ENCODE data around the gene DLG5.
"Not testable (repeated sequence)": the region's sequence is repeated elsewhere in the genome, so short reads cannot be mapped to it uniquely, and the experiment has no call there.

The DLG5 gene

GRCh38 chr10:77780180-77780579, 146.4 kb downstream of the DLG5 start:
- TF ChIP-seq, protein P1, sequence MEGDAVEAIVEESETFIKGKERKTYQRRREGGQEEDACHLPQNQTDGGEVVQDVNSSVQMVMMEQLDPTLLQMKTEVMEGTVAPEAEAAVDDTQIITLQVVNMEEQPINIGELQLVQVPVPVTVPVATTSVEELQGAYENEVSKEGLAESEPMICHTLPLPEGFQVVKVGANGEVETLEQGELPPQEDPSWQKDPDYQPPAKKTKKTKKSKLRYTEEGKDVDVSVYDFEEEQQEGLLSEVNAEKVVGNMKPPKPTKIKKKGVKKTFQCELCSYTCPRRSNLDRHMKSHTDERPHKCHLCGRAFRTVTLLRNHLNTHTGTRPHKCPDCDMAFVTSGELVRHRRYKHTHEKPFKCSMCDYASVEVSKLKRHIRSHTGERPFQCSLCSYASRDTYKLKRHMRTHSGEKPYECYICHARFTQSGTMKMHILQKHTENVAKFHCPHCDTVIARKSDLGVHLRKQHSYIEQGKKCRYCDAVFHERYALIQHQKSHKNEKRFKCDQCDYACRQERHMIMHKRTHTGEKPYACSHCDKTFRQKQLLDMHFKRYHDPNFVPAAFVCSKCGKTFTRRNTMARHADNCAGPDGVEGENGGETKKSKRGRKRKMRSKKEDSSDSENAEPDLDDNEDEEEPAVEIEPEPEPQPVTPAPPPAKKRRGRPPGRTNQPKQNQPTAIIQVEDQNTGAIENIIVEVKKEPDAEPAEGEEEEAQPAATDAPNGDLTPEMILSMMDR (IDR thresholded peaks at IDR 0.05; ENCODE audit: low read depth, low read length, missing control alignments): no peak
- no peak overlapping the region for H3K4me3 ChIP-seq (ENCODE audit: low read depth, low read length)
- DNase-seq (ENCODE audit: low read depth): no peak

DNA sequence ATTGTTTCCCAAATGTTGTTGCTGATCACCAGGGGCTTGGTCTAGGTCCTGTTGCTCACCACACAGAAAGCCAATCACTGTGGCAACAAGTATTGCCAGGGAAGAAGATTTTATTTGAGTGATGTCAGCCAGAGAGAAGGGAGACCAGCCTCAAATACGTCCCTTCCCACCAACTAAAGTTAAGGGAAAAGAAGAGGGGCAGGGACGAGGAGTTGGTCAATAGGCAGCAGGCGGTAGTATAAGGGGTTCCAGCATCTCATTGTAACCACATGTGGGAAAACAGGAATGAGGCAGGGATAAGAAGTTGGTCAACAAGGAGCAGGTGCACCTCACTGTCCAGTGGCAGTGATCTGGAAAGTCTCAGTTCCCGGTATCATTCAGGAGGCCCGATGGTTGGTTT, 150.1 kb downstream of the DLG5 start:
- TF ChIP-seq, protein P1 (IDR thresholded peaks at IDR 0.05; ENCODE audit: low read depth, low read length, missing control alignments): no peak

DNA sequence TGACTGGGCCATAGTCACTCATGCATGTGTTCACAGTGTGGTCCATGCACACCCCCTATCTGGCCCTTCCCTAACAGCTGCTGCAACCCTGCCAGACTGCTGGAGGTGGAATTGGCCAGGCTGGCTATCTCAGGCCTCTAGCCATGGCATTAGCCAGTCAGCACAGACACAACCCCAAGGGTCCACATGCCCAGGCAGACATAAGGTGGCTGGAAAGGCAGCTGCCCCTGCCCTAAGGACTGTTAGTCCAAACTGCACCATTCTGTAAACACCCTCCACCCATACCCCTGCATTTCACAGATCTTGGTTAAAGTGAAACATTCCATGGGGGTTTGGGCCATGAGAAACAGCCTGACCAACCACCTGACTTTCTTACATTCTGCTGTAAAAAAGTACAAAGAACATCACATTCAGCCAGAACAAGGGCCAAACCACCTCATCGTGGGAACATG, 151.6 kb downstream of the DLG5 start:
- TF ChIP-seq, protein P1 (IDR thresholded peaks at IDR 0.05; ENCODE audit: low read depth, low read length, missing control alignments): no peak
- H3K4me3 ChIP-seq (ENCODE audit: low read depth, low read length): no peak overlapping the region
- DNase-seq (ENCODE audit: low read depth): no peak

More for the DNA sequence above, 150.1 kb downstream of the DLG5 start:
- H3K4me3 ChIP-seq (ENCODE audit: low read depth, low read length): no peak overlapping the region
- DNase-seq (ENCODE audit: low read depth): no peak

DNA sequence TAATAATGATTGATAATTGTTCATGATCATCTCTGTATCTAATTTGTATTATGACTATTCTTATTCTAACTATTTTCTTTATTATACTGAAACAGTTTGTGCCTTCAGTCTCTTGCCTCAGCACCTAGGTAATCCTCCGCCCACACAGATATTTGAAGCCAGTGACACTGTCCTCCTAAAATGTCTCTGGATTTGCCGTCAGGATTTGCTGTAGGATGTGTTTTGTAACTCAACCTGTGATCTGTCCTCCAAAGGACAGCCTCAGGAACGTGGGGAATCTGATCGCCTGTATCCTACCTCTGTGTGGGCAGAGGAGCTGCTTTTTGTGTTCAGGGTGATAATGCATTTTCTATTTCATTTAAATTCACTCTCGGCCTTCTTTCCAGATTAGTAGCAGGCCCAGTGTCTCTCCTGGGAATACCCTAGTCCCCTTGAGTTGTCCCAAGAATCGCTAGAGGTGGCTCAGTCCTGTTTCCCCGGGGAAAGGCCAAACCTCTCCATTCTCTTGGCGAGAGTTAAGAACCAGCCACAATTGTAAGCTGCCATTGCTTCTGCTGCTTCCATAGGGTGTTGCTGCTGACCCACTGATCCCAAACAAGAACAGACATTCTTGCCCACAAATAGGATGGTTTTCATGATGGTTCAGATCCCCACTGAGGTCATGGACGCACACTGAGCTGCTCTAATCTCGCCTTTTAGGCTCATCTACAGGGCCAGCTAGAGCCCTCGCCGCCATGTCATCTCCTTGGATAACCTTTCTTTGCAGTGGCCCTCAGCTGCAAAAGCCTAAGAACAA, 152.7 kb downstream of the DLG5 start:
- TF ChIP-seq, protein P1 (IDR thresholded peaks at IDR 0.05; ENCODE audit: low read depth, low read length, missing control alignments): no peak
- no peak for DNase-seq (ENCODE audit: low read depth)
- no peak overlapping the region for H3K4me3 ChIP-seq (ENCODE audit: low read depth, low read length)

DNA sequence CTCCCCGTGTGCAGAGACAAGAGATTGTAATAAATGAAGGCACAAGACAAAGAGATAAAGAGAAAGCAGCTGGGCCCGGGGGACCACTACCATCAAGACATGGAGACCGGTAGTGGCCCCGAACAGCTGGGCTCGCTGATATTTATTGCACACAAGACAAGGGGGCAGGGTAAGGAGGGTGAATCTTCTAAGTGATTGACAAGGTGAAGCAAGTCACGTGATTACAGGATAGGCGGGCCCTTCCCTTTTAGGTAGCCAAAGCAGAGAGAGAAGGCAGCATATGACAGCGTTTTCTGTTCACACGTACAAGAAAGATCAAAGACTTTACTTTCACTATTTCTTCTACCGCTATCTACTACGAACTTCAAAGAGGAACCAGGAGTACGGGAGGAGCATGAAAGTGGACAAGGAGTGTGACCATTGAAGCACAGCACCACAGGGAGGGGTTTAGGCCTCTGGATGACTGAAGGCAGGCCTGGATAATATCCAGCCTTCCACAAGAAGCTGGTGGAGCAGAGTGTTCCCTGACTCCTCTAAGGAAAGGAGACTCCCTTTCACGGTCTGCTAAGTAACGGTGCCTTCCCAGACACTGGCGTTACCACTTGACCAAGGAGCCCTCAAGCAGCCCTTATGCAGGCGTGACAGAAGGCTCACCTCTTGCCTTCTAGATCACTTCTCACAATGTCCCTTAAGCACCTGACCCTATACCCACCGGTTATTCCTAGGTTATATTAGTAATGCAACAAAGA, 153.5 kb downstream of the DLG5 start:
- DNase-seq (ENCODE audit: low read depth): peak; percentile 18
- H3K4me3 ChIP-seq (ENCODE audit: low read depth, low read length): not testable (repeated sequence)

- DNase-seq (ENCODE audit: low read depth): no peak
- H3K4me3 ChIP-seq (ENCODE audit: low read depth, low read length): no peak overlapping the region
- TF ChIP-seq, protein P1 (IDR thresholded peaks at IDR 0.05; ENCODE audit: low read depth, low read length, missing control alignments): no peak
Measured at GRCh38 chr10:77771851-77772250, 154.7 kb downstream of the DLG5 start.

- TF ChIP-seq, protein P1 (IDR thresholded peaks at IDR 0.05; ENCODE audit: low read depth, low read length, missing control alignments): no peak
- H3K4me3 ChIP-seq (ENCODE audit: low read depth, low read length): no peak overlapping the region
- DNase-seq (ENCODE audit: low read depth): no peak
Measured at GRCh38 chr10:77771450-77771849, 155.1 kb downstream of the DLG5 start.
